ENCODE measurements around the gene CDK14.

DNA sequence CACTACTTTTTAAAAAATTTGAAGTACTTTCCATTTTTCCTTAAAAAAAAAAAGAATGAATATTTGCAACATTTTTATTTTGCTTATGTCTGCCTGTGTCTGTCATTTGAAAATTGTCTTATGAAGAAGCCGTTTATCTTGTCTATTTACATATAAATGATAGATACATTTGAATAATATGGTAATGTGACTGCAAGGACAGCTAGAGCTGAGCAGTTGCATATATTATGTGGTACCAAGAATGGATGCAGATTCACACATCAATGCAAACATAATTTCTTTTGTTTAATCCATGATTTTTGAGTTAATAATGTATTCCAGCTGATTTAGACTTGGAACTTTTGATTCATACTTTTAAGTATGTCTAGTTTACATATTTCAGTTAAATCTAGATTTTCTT is 268.0 kb downstream of the CDK14 start:
- TF ChIP-seq, protein P1, sequence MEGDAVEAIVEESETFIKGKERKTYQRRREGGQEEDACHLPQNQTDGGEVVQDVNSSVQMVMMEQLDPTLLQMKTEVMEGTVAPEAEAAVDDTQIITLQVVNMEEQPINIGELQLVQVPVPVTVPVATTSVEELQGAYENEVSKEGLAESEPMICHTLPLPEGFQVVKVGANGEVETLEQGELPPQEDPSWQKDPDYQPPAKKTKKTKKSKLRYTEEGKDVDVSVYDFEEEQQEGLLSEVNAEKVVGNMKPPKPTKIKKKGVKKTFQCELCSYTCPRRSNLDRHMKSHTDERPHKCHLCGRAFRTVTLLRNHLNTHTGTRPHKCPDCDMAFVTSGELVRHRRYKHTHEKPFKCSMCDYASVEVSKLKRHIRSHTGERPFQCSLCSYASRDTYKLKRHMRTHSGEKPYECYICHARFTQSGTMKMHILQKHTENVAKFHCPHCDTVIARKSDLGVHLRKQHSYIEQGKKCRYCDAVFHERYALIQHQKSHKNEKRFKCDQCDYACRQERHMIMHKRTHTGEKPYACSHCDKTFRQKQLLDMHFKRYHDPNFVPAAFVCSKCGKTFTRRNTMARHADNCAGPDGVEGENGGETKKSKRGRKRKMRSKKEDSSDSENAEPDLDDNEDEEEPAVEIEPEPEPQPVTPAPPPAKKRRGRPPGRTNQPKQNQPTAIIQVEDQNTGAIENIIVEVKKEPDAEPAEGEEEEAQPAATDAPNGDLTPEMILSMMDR (IDR thresholded peaks at IDR 0.05; ENCODE audit: poor library complexity, severe bottlenecking) = no peak
- no peak for TF ChIP-seq SMC3 (conservative IDR thresholded peaks at IDR 0.05; ENCODE audit: poor library complexity)
